Stimulated activated CD4-positive, alpha-beta T cell treated with anti-CD3 and anti-CD28 coated beads, TNF-alpha, amount 100 ng/mL, for 1 hour (primary cell): Measurements from ENCODE around the gene AFAP1L2.

Experiments used
- DNase-seq, 3 donors: peaks; one replicate each; pipeline ENCODE4 v3.0.0-alpha.2; 2020; ENCODE audit warnings: low read depth in 3 of 3, low spot score in 1 of 3

Gene AFAP1L2

GRCh38 chr10:114276066-114276465 is 128.2 kb downstream of the AFAP1L2 start:
- DNase-seq = no peak

GRCh38 chr10:114274616-114275453 is 129.5 kb downstream of the AFAP1L2 start:
- no peak for DNase-seq

GRCh38 chr10:114273910-114274309 is 130.4 kb downstream of the AFAP1L2 start:
- no peak for DNase-seq

GRCh38 chr10:114272696-114273095 is 131.6 kb downstream of the AFAP1L2 start:
- no peak for DNase-seq

- DNase-seq = no peak
Measured at GRCh38 chr10:114271779-114272167, 132.5 kb downstream of the AFAP1L2 start.

- no peak for DNase-seq
Measured at GRCh38 chr10:114271075-114271778, 133.1 kb downstream of the AFAP1L2 start.

GRCh38 chr10:114266521-114266920 is 137.8 kb downstream of the AFAP1L2 start:
- no peak for DNase-seq

- no peak for DNase-seq
Measured at GRCh38 chr10:114265392-114266053, 138.8 kb downstream of the AFAP1L2 start.

GRCh38 chr10:114262496-114262895 is 141.8 kb downstream of the AFAP1L2 start:
- DNase-seq = no peak

GRCh38 chr10:114261076-114261475 is 143.2 kb downstream of the AFAP1L2 start:
- DNase-seq = no peak

GRCh38 chr10:114260366-114260765 is 143.9 kb downstream of the AFAP1L2 start:
- no peak for DNase-seq

- no peak for DNase-seq
Measured at GRCh38 chr10:114259824-114260223, 144.5 kb downstream of the AFAP1L2 start.

GRCh38 chr10:114258274-114258840 is 145.9 kb downstream of the AFAP1L2 start:
- no peak for DNase-seq

GRCh38 chr10:114257498-114257897 is 146.8 kb downstream of the AFAP1L2 start:
- no peak for DNase-seq

- no peak for DNase-seq
Measured at GRCh38 chr10:114256822-114257221, 147.5 kb downstream of the AFAP1L2 start.

- DNase-seq = no peak
Measured at GRCh38 chr10:114256008-114256765, 148.1 kb downstream of the AFAP1L2 start.

- no peak for DNase-seq
Measured at GRCh38 chr10:114255227-114255626, 149.1 kb downstream of the AFAP1L2 start.

- DNase-seq = no peak
Measured at GRCh38 chr10:114252883-114253282, 151.4 kb downstream of the AFAP1L2 start.

- no peak for DNase-seq
Measured at GRCh38 chr10:114252092-114252491, 152.2 kb downstream of the AFAP1L2 start.

- DNase-seq = no peak
Measured at GRCh38 chr10:114250716-114251115, 153.6 kb downstream of the AFAP1L2 start.

GRCh38 chr10:114250236-114250635 is 154.1 kb downstream of the AFAP1L2 start:
- DNase-seq = no peak
